ENCODE measurements around the gene SECTM1. TPM values are rescaled to one million over a fixed set of nuclear protein-coding genes. Genes with fewer than 3 reads are reported as not detected.
"Not testable (repeated sequence)": the region's sequence is repeated elsewhere in the genome, so short reads cannot be mapped to it uniquely, and the experiment has no call there.

SECTM1 gene
- 0.69 TPM for polyA plus RNA-seq (2013, experiment 1 of 4)
- polyA plus RNA-seq (2013, experiment 2 of 4) = 0.37 TPM
- polyA plus RNA-seq (2013, experiment 3 of 4) = 0.59 TPM
- polyA plus RNA-seq (2013, experiment 4 of 4) = 0.36 TPM

DNA sequence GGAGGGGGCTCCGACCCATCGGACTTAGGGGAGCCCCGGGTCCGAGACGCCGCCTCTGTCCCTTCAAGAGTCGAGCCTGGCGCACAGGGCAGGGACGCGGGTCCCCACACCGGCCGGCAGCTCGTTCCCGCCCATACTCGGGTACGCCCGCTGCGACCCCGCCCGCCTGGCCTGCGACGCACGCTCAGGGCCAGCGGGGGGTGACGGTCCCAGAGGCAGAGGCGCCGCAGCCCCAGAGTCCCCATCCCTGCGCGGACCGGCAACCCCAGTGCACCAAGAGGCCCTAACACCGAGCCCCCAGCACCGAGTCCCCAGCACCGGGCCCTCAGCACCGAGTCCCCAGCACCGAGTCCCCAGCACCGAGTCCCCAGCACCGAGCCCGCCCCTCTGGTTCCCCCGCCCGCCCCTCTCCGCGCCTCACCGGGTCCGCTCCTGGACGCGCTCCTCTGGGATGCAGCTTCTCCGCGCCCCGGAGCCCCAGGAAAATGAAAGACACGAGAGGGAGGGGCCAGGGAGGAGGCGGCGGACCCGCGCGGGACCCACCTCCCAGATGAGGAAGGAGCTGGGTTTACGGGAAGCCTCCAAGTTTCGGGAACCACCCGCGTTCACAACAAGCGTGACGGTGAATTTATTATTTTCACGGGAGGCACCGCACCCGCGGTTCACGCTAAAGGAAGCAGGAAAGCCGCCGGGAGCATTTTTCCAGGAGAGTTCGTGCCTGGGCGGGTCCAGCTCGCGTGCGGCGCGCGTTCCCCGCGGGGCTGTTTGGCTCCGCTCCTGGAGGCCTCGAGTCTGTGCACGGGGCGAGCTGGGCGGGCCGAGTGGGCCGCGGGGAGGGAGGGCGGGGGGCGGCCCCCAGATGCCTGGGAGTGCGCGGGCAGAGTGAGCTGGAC lies at the start of gene SECTM1:
SECTM1 (minus strand) TSS at position 488 of the 893 bp plus-strand sequence. CDS start 6,526 bp downstream, outside the sequence.
- Histone ChIP-seq H3K4me3 (ENCODE audit: insufficient read depth, low read depth, low read length) (peak within 1 kb of the TSS; percentile 13), H3K4me1 (ENCODE audit: control insufficient read depth, insufficient read depth, low read length) (peaks cover 29% of the 10 kb centered on the region), H3K27ac (ENCODE audit: insufficient read depth, low read depth, low read length, poor library complexity, severe bottlenecking) (no peak within 1 kb of the TSS), H3K27me3 (ENCODE audit: control insufficient read depth, insufficient read depth, low read length, poor library complexity, severe bottlenecking) (peaks cover 93% of the 10 kb centered on the region), H3K36me3 (ENCODE audit: control insufficient read depth, insufficient read depth, low read length) (no peaks in the 10 kb centered on the region), H3K9me3 (ENCODE audit: control insufficient read depth, low read length) (no peaks in the 10 kb centered on the region)
- WGBS, 2 experiments = 11 to 13% methylated on average over 90 of the region's 90 CpGs

DNA sequence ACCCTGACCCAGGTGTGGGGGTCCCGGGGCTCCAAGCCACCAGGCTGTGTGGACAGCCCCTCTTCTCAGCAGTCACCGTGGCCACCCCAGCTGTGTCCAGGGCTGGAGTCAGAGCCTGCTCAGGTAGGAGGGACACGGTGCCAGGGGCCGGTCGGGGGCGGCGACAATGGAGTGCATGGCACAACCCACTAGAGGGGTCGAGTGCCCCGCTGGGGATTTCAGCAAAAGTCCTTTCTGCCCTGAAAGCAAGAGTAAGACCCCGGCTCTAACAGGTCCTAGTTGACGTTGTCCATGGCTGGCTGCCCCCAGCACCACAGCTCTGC lies 49.3 kb upstream of the SECTM1 start:
- Histone ChIP-seq H3K9me3 (ENCODE audit: control insufficient read depth, low read length) (no peaks in the 10 kb centered on the region), H3K27me3 (ENCODE audit: control insufficient read depth, insufficient read depth, low read length, poor library complexity, severe bottlenecking) (no peaks in the 10 kb centered on the region), H3K27ac (ENCODE audit: insufficient read depth, low read depth, low read length, poor library complexity, severe bottlenecking) (no peak overlapping the region), H3K36me3 (ENCODE audit: control insufficient read depth, insufficient read depth, low read length) (no peaks in the 10 kb centered on the region), H3K4me3 (ENCODE audit: insufficient read depth, low read depth, low read length) (no peak overlapping the region), H3K4me1 (ENCODE audit: control insufficient read depth, insufficient read depth, low read length) (peaks cover 14% of the 10 kb centered on the region)
- WGBS, 2 experiments = 90 to 92% methylated on average over 11 of the region's 11 CpGs

DNA sequence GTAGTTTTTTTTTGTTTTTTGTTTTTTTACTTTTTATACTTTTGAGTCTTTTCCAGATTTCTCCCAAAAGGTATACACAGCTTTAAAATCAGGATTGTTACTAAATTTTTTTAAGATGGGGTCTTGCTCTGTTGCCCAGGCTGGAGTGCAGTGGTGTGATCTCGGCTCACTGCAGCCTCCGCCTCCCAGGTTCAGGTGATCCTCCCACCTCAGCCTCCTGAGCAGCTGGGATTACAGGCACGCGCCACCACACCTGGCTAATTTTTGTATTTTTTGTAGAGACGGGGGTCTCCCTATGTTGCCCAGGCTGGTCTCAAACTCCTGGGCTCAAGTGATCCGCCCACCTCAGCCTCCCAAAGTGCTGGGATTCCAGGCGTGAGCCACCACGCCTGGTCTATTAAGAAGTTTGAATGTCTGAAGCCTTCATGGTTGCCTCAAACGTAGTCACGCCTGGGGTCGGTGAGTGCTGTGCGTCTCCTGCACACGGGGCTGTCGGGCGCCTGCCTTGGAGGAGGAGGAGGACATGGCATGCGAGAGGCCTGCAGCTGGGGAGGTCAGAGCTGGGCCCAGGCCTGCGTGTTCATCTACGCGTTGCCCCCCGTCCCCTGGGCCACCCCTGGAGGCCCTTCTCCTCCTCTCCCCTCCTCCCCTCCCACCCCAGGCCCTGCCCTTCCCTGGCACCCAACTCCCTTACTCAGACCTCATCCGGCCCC lies 48.8 kb upstream of the SECTM1 start:
- H3K9me3 ChIP-seq (ENCODE audit: control insufficient read depth, low read length); H3K4me3 ChIP-seq (ENCODE audit: insufficient read depth, low read depth, low read length); H3K27me3 ChIP-seq (ENCODE audit: control insufficient read depth, insufficient read depth, low read length, poor library complexity, severe bottlenecking); H3K27ac ChIP-seq (ENCODE audit: insufficient read depth, low read depth, low read length, poor library complexity, severe bottlenecking); H3K36me3 ChIP-seq (ENCODE audit: control insufficient read depth, insufficient read depth, low read length): not testable (repeated sequence)
- peaks cover 14% of the 10 kb centered on the region for H3K4me1 ChIP-seq (ENCODE audit: control insufficient read depth, insufficient read depth, low read length)
- WGBS, 2 experiments = 91 to 94% methylated on average over 21 of the region's 21 CpGs

DNA sequence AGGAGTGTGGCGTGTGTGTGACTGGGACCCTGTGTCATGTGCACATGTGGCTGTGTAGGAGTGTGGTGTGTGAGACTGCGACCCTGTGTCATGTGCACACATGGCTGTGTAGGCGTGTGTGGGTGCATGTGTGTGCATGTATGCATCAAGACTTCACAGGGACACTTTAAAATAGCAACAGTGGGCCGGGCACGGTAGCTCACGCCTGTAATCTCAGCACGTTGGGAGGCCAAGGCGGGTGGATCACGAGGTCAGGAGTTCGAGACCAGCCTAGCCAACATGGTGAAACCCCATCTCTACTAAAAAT lies 48.1 kb upstream of the SECTM1 start:
- not testable (repeated sequence) for H3K27me3 ChIP-seq (ENCODE audit: control insufficient read depth, insufficient read depth, low read length, poor library complexity, severe bottlenecking); H3K27ac ChIP-seq (ENCODE audit: insufficient read depth, low read depth, low read length, poor library complexity, severe bottlenecking); H3K9me3 ChIP-seq (ENCODE audit: control insufficient read depth, low read length); H3K4me3 ChIP-seq (ENCODE audit: insufficient read depth, low read depth, low read length); H3K36me3 ChIP-seq (ENCODE audit: control insufficient read depth, insufficient read depth, low read length)
- WGBS, 2 experiments = 92 to 93% methylated on average over 10 of the region's 10 CpGs
- peaks cover 12% of the 10 kb centered on the region for H3K4me1 ChIP-seq (ENCODE audit: control insufficient read depth, insufficient read depth, low read length)

DNA sequence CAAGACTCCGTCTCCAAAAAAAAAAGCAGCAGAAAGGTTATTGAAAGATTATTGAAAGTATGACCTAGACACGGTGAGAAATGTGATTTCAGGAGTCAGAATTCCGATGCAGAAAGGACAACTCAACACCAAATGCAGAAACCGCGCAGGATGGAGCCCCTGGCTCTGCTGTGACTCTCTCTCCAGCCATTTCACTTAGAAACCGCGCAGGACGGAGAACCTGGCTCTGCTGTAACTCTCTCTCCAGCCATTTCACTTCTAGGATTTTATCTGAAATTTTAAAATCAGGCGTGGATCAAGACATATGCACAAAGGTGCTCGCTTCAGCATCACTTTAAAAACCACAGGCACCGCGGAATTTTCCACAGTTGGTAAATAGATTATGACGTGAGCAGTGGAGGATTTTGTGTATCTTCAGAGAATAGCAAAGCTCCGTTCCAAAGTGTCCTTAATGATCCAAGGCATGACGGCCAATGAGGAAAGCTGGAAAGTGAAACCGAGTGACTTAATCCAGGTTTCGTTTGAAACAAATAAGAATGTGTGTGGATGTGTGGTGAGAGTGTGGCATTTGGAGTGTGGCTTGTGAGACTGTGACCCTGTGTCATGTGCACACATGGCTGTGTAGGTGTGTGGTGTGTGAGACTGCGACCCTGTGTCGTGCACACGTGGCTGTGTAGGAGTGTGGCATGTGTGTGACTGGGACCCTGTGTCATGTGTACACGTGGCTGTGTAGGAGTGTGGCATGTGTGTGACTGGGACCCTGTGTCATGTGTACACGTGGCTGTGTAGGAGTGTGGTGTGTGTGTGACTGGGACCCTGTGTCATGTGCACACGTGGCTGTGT lies 47.5 kb upstream of the SECTM1 start:
- no peak overlapping the region for H3K27ac ChIP-seq (ENCODE audit: insufficient read depth, low read depth, low read length, poor library complexity, severe bottlenecking)

DNA sequence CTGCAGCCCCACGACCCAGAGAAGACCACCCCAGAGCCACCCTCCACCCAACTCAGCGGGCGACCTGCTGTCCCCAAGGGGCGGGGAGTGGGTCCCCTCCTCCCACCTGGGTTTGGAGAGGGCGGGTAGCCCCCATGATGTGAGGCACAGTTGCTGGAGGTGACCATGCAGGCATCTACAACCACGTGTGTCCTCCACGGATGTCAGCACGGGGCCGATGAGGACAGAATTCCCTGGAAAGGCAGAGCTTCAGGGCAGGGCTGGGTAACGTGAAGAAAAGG lies 45.1 kb upstream of the SECTM1 start:
- WGBS, 2 experiments = 88 to 89% methylated on average over 10 of the region's 10 CpGs
- H3K4me3 ChIP-seq (ENCODE audit: insufficient read depth, low read depth, low read length) = no peak overlapping the region
- no peaks in the 10 kb centered on the region for H3K4me1 ChIP-seq (ENCODE audit: control insufficient read depth, insufficient read depth, low read length)
- H3K36me3 ChIP-seq (ENCODE audit: control insufficient read depth, insufficient read depth, low read length) = no peaks in the 10 kb centered on the region
- H3K27me3 ChIP-seq (ENCODE audit: control insufficient read depth, insufficient read depth, low read length, poor library complexity, severe bottlenecking) = peaks cover 23% of the 10 kb centered on the region
- H3K27ac ChIP-seq (ENCODE audit: insufficient read depth, low read depth, low read length, poor library complexity, severe bottlenecking) = no peak overlapping the region
- no peaks in the 10 kb centered on the region for H3K9me3 ChIP-seq (ENCODE audit: control insufficient read depth, low read length)

More for the DNA sequence above, 47.5 kb upstream of the SECTM1 start:
- WGBS, 2 experiments = 89 to 90% methylated on average over 23 of the region's 23 CpGs
- Histone ChIP-seq H3K27me3 (ENCODE audit: control insufficient read depth, insufficient read depth, low read length, poor library complexity, severe bottlenecking) (no peaks in the 10 kb centered on the region), H3K9me3 (ENCODE audit: control insufficient read depth, low read length) (no peaks in the 10 kb centered on the region), H3K36me3 (ENCODE audit: control insufficient read depth, insufficient read depth, low read length) (no peaks in the 10 kb centered on the region), H3K4me3 (ENCODE audit: insufficient read depth, low read depth, low read length) (no peak overlapping the region), H3K4me1 (ENCODE audit: control insufficient read depth, insufficient read depth, low read length) (peaks cover 7% of the 10 kb centered on the region)

DNA sequence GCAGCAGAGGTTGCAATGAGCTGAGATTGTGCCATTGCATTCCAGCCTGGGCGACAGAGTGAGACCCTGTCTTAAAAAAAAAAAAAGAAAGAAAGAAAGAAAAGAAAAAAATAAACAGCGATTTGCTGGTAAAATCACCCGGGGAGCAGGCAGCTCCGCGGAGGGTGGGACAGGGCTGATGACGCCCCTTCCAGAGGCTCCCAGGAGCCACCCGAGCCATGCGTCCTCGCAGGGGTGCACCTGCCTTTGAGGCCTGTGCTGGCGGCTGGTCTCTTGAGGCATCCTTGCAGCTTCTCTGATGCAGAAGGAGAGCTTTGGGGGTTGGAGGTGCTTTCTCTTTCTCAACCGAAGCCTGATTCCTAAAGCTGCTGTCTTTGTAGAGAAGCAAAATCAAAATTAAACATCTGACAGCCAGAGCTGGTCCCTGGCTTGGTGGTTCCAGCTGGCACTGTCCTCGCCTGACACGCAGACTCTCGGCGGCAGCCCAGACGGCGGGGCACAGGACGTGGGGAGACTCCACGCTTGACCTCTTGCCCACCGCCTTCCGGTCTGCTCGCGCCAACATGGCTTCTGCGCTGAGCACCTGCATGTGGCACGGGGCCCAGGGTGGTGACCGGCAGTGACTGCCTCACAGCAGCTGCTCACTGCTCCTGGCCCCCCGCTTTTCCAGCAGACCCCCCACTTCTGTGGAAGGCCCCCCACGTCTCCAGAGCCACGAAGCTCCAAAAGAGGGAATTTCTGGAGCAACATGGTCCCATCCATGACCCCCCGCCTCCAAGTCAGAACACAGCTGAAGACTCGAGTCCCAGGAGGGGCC lies 44.6 kb upstream of the SECTM1 start:
- no peaks in the 10 kb centered on the region for H3K36me3 ChIP-seq (ENCODE audit: control insufficient read depth, insufficient read depth, low read length)
- no peak overlapping the region for H3K27ac ChIP-seq (ENCODE audit: insufficient read depth, low read depth, low read length, poor library complexity, severe bottlenecking)
- H3K9me3 ChIP-seq (ENCODE audit: control insufficient read depth, low read length) = no peaks in the 10 kb centered on the region
- 93 to 94% methylated on average over 31 of the region's 31 CpGs for WGBS, 2 experiments
- H3K4me1 ChIP-seq (ENCODE audit: control insufficient read depth, insufficient read depth, low read length) = no peaks in the 10 kb centered on the region
- H3K27me3 ChIP-seq (ENCODE audit: control insufficient read depth, insufficient read depth, low read length, poor library complexity, severe bottlenecking) = peaks cover 28% of the 10 kb centered on the region
- no peak overlapping the region for H3K4me3 ChIP-seq (ENCODE audit: insufficient read depth, low read depth, low read length)

DNA sequence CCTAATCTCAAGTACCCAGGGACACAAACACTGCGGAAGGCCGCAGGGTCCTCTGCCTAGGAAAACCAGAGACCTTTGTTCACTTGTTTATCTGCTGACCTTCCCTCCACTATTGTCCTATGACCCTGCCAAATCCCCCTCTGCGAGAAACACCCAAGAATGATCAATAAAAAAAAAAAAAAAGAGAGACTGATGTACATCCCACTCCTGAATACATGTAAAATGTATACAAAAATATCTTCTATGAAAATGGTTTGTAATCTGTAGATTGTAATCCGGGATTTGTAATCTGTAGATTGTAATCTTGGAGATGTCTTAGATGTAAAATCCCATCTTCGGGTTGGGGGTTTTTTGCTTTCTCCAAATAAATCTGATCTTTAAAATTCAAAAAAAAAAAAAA lies 43.7 kb upstream of the SECTM1 start:
- not testable (repeated sequence) for H3K36me3 ChIP-seq (ENCODE audit: control insufficient read depth, insufficient read depth, low read length); H3K4me3 ChIP-seq (ENCODE audit: insufficient read depth, low read depth, low read length); H3K9me3 ChIP-seq (ENCODE audit: control insufficient read depth, low read length); H3K4me1 ChIP-seq (ENCODE audit: control insufficient read depth, insufficient read depth, low read length); H3K27ac ChIP-seq (ENCODE audit: insufficient read depth, low read depth, low read length, poor library complexity, severe bottlenecking)
- 90 to 92% methylated on average over 2 of the region's 5 CpGs for WGBS, 2 experiments
- peaks cover 37% of the 10 kb centered on the region for H3K27me3 ChIP-seq (ENCODE audit: control insufficient read depth, insufficient read depth, low read length, poor library complexity, severe bottlenecking)

DNA sequence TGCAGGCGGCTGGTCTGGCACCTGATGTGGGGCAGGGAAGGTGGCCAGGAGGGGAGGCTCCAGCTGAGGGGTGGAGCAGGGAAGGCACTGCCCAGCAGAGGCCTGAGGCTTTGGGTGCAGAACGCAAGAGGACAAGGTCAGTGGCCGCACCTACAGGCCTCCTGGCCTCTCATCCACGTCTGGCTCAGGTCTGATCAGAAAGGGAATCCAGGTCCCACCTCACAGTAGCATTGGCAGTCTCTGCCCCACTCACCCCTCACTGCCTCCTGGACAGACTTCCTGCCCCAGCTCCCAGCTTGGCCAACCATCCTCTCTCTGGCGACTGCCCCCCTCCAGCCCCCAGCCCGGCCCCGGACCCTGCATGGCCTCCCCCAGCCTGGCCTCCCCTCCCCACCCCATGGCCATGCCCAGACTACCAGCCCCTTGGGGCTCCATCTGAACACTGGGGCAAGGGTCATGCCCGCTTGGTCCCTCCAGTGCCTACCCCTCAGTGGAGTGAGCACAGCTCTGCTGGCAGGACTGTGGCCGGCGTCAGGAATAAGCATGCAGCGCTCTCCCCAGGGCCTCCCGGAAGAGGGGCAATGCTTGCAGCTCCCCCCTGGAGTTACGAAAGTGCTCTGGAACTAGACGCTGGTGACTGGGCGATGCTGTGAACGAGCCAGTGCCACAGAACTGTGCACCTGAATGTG lies 42.6 kb upstream of the SECTM1 start:
- Histone ChIP-seq H3K9me3 (ENCODE audit: control insufficient read depth, low read length) (no peaks in the 10 kb centered on the region), H3K4me1 (ENCODE audit: control insufficient read depth, insufficient read depth, low read length) (peaks cover 10% of the 10 kb centered on the region), H3K36me3 (ENCODE audit: control insufficient read depth, insufficient read depth, low read length) (no peaks in the 10 kb centered on the region), H3K4me3 (ENCODE audit: insufficient read depth, low read depth, low read length) (no peak overlapping the region), H3K27ac (ENCODE audit: insufficient read depth, low read depth, low read length, poor library complexity, severe bottlenecking) (no peak overlapping the region), H3K27me3 (ENCODE audit: control insufficient read depth, insufficient read depth, low read length, poor library complexity, severe bottlenecking) (peaks cover 48% of the 10 kb centered on the region)
- 91 to 92% methylated on average over 15 to 16 of the region's 16 CpGs for WGBS, 2 experiments
